Hindlimb muscle (tissue), 1 donor: Measurements from ENCODE around the gene TMPRSS3. TPM values are rescaled to one million over a fixed set of nuclear protein-coding genes. Genes with fewer than 3 reads are reported as not detected.

Source experiments
- DNase-seq: peaks from one replicate; pipeline ENCODE4 v3.0.0-alpha.2; 2013
- polyA plus RNA-seq: library from polyadenylated mRNA; unstranded; fragments of 120-200 nt; gene quantifications from one replicate; pipeline ENCODE4 v1.2.1, GENCODE V29; 2013; ENCODE audit not compliant: insufficient read length

Gene TMPRSS3
- polyA plus RNA-seq, 1 donor = not detected

DNA sequence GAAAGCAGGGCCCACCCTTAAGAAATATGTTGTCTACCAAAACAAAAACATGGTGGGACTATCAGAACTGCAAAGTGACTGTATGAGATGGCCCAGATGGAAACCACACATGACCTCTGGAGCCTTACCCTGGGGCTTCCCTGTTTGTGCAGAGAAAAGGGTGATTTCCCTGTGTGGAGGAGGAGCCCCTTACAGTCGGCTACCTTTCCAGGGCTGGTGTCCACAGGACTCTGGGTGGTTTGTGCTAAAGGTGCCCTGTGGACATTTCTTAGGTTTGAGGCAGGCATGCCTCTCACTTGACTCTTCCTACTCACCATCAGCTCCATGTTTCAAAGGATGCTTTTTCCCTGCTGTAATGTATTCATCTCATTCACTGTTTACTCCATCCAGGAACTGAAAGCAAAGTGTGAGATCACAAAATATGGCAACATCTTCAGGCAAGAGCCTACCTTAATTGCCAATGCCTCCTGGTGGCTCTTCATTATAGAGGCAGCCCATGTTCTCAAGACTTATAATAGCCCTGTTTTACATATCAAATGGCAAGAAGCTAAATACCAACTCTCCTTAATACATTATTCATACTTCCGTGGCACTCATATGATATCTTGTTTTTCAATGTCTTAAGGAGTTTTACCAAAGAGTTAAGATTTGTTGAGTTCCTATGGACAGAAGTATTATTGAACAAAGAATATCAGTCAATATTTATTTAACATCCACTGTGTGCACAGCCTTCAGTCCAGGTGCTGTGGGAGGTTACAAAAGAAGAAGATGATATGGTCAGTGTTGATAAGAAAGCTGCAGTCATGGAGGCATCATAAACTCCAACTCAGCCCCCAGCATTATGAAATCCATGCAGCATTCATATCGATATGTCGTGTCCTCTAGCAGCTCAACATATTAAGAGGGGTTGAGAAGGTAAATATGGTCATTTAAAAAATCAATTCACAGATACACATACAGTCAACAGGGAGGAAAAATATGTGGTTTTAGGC is 65.2 kb downstream of the TMPRSS3 start:
- DNase-seq = no peak

DNA sequence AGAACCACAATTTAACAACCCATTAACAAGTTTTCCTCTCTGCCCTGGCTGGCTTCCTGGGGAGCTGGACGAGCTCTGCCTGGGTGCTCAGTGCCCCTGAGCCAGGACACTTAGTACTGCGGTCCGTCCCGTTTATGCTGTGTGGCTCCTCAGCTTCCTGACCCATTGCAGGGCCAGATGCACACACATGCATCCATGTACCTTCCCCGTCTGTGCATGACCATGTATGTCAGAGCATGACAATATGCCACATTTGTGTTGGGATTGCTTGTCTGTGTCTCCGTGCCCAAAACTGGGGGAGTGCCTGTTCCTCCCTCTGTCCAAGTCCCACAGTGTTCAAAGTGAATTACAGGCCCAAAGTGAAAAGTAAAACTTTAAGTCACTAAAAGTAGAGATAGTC is 71.0 kb downstream of the TMPRSS3 start:
- DNase-seq = no peak

Other genes starting within 250 kb of the TMPRSS3 start
- gene ABCG1, start 176.9 kb downstream of the TMPRSS3 start, polyA plus RNA-seq = 9.8 TPM
- 1.7 TPM for gene TFF3, start 80.6 kb downstream of the TMPRSS3 start, polyA plus RNA-seq
- not detected for gene TFF2, start 45.1 kb downstream of the TMPRSS3 start, polyA plus RNA-seq
- not detected for gene TFF1, start 29.5 kb downstream of the TMPRSS3 start, polyA plus RNA-seq
- gene UBASH3A, start 7.8 kb upstream of the TMPRSS3 start, polyA plus RNA-seq = not detected
- 0.28 TPM for gene RSPH1, start 100.2 kb upstream of the TMPRSS3 start, polyA plus RNA-seq
- gene SLC37A1, start 117.8 kb upstream of the TMPRSS3 start, polyA plus RNA-seq = 2.5 TPM